Trophoblast cell (in vitro differentiated cells and primary cell): ENCODE results near the gene ACACA.

Experiments used
- DNase-seq, 2 donors: peaks; one replicate each; pipeline ENCODE4 v3.0.0-alpha.2; 2016
- H2AFZ ChIP-seq: 2 replicates; pipeline ENCODE4 v1.6.1; 2013; ENCODE audit warnings: low read length, moderate library complexity, mild to moderate bottlenecking; ENCODE audit not compliant: insufficient read depth, poor library complexity
- H2AK5ac ChIP-seq: 2 replicates; pipeline ENCODE4 v1.6.1; 2013; ENCODE audit warnings: mild to moderate bottlenecking, low read length
- H2BK120ac ChIP-seq: 2 replicates; pipeline ENCODE4 v1.6.1; 2013; ENCODE audit warnings: low read length, mild to moderate bottlenecking, moderate library complexity; ENCODE audit not compliant: insufficient read depth, poor library complexity
- H2BK12ac ChIP-seq: 2 replicates; pipeline ENCODE4 v1.6.1; 2013; ENCODE audit warnings: mild to moderate bottlenecking, low read length, moderate library complexity
- H2BK5ac ChIP-seq: 2 replicates; pipeline ENCODE4 v1.6.1; 2013; ENCODE audit warnings: low read length, low read depth, moderate library complexity, mild to moderate bottlenecking; ENCODE audit not compliant: poor library complexity
- H3K14ac ChIP-seq: 2 replicates; pipeline ENCODE4 v1.6.1; 2013; ENCODE audit warnings: mild to moderate bottlenecking, low read length
- H3K18ac ChIP-seq: 2 replicates; pipeline ENCODE4 v1.6.1; 2013; ENCODE audit warnings: mild to moderate bottlenecking, low read length
- H3K23ac ChIP-seq: 2 replicates; pipeline ENCODE4 v1.6.1; 2013; ENCODE audit warnings: low read length
- H3K27ac ChIP-seq: 2 replicates; pipeline ENCODE4 v1.5.1; 2013; ENCODE audit warnings: low read depth, mild to moderate bottlenecking, inconsistent platforms, low read length, moderate library complexity
- H3K27me3 ChIP-seq: 2 replicates; pipeline ENCODE4 v1.6.1; 2013; ENCODE audit warnings: inconsistent platforms, mild to moderate bottlenecking, low read length, moderate library complexity; ENCODE audit not compliant: insufficient read depth
- H3K36me3 ChIP-seq, 2 experiments: 1 replicate in 1 of 2; 2 replicates in 1 of 2; pipeline ENCODE4 v1.6.1; 2013; ENCODE audit warnings: low read length in 2 of 2, mild to moderate bottlenecking in 2 of 2, moderate library complexity in 1 of 2; ENCODE audit not compliant: insufficient read depth in 2 of 2, control insufficient read depth in 1 of 2
- H3K4ac ChIP-seq: 2 replicates; pipeline ENCODE4 v1.6.1; 2013; ENCODE audit warnings: low read depth, mild to moderate bottlenecking, low read length, moderate library complexity
- H3K4me1 ChIP-seq, 2 experiments: 1 replicate in 1 of 2; 2 replicates in 1 of 2; pipeline ENCODE4 v1.6.1; 2013; ENCODE audit warnings: low read length in 2 of 2, mild to moderate bottlenecking in 2 of 2, moderate library complexity in 1 of 2; ENCODE audit not compliant: insufficient read depth in 2 of 2, control insufficient read depth in 1 of 2
- H3K4me2 ChIP-seq: 2 replicates; pipeline ENCODE4 v1.6.1; 2013; ENCODE audit warnings: inconsistent platforms, mild to moderate bottlenecking, low read length, moderate library complexity
- H3K4me3 ChIP-seq: 2 replicates; pipeline ENCODE4 v1.5.1; 2013; ENCODE audit warnings: mild to moderate bottlenecking, low read depth, low read length, inconsistent platforms
- H3K79me1 ChIP-seq: one replicate; pipeline ENCODE4 v1.6.1; 2013; ENCODE audit warnings: low read length
- H3K79me2 ChIP-seq: 2 replicates; pipeline ENCODE4 v1.6.1; 2013; ENCODE audit warnings: low read length, mild to moderate bottlenecking; ENCODE audit not compliant: control insufficient read depth, insufficient read depth, poor library complexity
- H3K9ac ChIP-seq: 2 replicates; pipeline ENCODE4 v1.6.1; 2013; ENCODE audit warnings: mild to moderate bottlenecking, low read length
- H3K9me3 ChIP-seq: 2 replicates; pipeline ENCODE4 v1.6.1; 2013; ENCODE audit warnings: low read depth, mild to moderate bottlenecking, control low read depth, inconsistent platforms, low read length; ENCODE audit not compliant: insufficient read depth
- H4K12ac ChIP-seq: 2 replicates; pipeline ENCODE4 v1.6.1; 2013; ENCODE audit warnings: low read depth, mild to moderate bottlenecking, low read length, moderate library complexity
- H4K8ac ChIP-seq: 2 replicates; pipeline ENCODE4 v1.6.1; 2013; ENCODE audit warnings: low read depth, mild to moderate bottlenecking, low read length, moderate library complexity
- H4K91ac ChIP-seq: one replicate; pipeline ENCODE4 v1.6.1; 2013; ENCODE audit warnings: low read depth, mild to moderate bottlenecking, low read length, moderate library complexity
- WGBS: extraction: QIAGEN DNeasy Blood & Tissue Kit; methylation state at CpG from one replicate; pipeline ENCODE4 v1.1.7; 2013; ENCODE audit warnings: missing lambda C conversion rate; ENCODE audit not compliant: insufficient read length, insufficient coverage; ENCODE audit errors: extremely low coverage; 5-methylcytosine and 5-hydroxymethylcytosine counted together

Gene ACACA

DNA sequence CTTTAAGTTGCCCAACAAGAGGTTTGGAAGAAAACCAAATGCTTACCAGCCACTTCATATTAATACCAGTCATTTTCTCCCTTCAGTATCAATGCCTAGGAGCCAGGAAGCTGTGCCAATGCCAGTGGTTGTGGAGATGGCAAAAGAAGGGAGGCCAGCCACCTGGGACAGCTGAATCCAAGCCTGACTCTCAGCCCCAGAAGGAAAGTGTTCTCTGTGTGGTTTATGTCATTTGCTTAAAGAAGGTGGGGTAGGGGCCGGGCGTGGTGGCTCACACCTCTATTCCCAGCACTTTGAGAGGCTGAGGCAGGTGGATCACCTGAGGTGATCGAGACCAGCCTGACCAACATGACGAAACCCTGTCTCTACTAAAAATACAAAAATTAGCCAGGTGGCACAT is 17.5 kb downstream of the ACACA start:
- H3K9ac ChIP-seq = no peak overlapping the region
- H2BK12ac ChIP-seq = no peak overlapping the region
- H3K18ac ChIP-seq = no peak overlapping the region
- no peak overlapping the region for H4K8ac ChIP-seq
- no peak overlapping the region for H3K4me3 ChIP-seq
- H3K27me3 ChIP-seq = no peaks in the 10 kb centered on the region
- no peaks in the 10 kb centered on the region for H3K36me3 ChIP-seq
- H2BK120ac ChIP-seq = no peak overlapping the region
- no peaks in the 10 kb centered on the region for H3K79me2 ChIP-seq
- no peak overlapping the region for H2BK5ac ChIP-seq
- no peak overlapping the region for H2AFZ ChIP-seq
- H2AK5ac ChIP-seq = no peak overlapping the region
- WGBS = no CpG with 5 or more reads among the region's 4 CpGs
- H3K9me3 ChIP-seq = no peaks in the 10 kb centered on the region
- no peak overlapping the region for H3K14ac ChIP-seq
- H3K27ac ChIP-seq = no peak overlapping the region
- no peak for DNase-seq
- H3K23ac ChIP-seq = no peak overlapping the region
- H3K4ac ChIP-seq = no peak overlapping the region
- H3K79me1 ChIP-seq = no peaks in the 10 kb centered on the region
- H3K4me1 ChIP-seq = no peaks in the 10 kb centered on the region
- no peak overlapping the region for H3K4me2 ChIP-seq
- no peak overlapping the region for H4K12ac ChIP-seq
- H4K91ac ChIP-seq = no peak overlapping the region

DNA sequence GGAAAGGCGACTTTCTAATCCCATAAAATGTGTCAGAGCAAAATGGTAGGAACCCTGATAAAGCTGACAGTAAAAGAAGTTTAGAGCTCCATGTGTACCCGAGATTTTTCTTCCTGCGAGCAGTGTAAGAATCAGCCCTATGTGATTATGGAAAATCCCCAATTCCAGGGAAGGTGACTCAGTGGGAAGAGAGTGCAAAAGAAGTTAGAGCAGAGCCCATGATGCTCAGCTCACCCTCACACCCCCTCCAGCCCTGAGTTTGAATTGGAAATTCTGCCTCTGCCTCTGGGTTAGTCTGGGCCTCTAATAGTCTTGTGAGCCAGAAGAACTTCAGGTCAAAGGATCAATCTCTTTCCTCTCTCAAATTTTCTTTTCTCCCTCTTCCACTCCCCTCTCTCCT is 18.4 kb downstream of the ACACA start:
- no peak overlapping the region for H3K9ac ChIP-seq
- H3K14ac ChIP-seq = no peak overlapping the region
- no peaks in the 10 kb centered on the region for H3K4me1 ChIP-seq
- no peak overlapping the region for H3K23ac ChIP-seq
- no peak overlapping the region for H2BK12ac ChIP-seq
- H3K27ac ChIP-seq = no peak overlapping the region
- no peak overlapping the region for H2BK5ac ChIP-seq
- no peak overlapping the region for H4K8ac ChIP-seq
- H3K27me3 ChIP-seq = no peaks in the 10 kb centered on the region
- H2BK120ac ChIP-seq = no peak overlapping the region
- H2AFZ ChIP-seq = no peak overlapping the region
- H4K12ac ChIP-seq = no peak overlapping the region
- no peak overlapping the region for H3K4me2 ChIP-seq
- no peaks in the 10 kb centered on the region for H3K79me1 ChIP-seq
- H3K4me3 ChIP-seq = no peak overlapping the region
- H3K36me3 ChIP-seq = no peaks in the 10 kb centered on the region
- H3K79me2 ChIP-seq = no peaks in the 10 kb centered on the region
- no CpG with 5 or more reads among the region's 3 CpGs for WGBS
- no peak overlapping the region for H4K91ac ChIP-seq
- no peak overlapping the region for H3K4ac ChIP-seq
- DNase-seq = no peak
- no peaks in the 10 kb centered on the region for H3K9me3 ChIP-seq
- no peak overlapping the region for H3K18ac ChIP-seq
- H2AK5ac ChIP-seq = no peak overlapping the region

- Histone ChIP-seq H2BK5ac (no peak overlapping the region), H3K18ac (no peak overlapping the region), H2AK5ac (no peak overlapping the region), H4K91ac (no peak overlapping the region), H3K36me3 (no peaks in the 10 kb centered on the region), H2AFZ (no peak overlapping the region), H3K27me3 (no peaks in the 10 kb centered on the region), H2BK120ac (no peak overlapping the region), H3K14ac (no peak overlapping the region), H3K4me1 (no peaks in the 10 kb centered on the region), H4K8ac (no peak overlapping the region), H3K4me2 (no peak overlapping the region), H3K79me2 (no peaks in the 10 kb centered on the region), H3K27ac (no peak overlapping the region), H2BK12ac (no peak overlapping the region), H4K12ac (no peak overlapping the region), H3K4me3 (no peak overlapping the region), H3K23ac (no peak overlapping the region), H3K79me1 (no peaks in the 10 kb centered on the region), H3K9ac (no peak overlapping the region), H3K4ac (no peak overlapping the region), H3K9me3 (no peaks in the 10 kb centered on the region)
- DNase-seq = no peak
- no CpG with 5 or more reads among the region's 5 CpGs for WGBS
Measured at GRCh38 chr17:37386462-37386861, 20.2 kb downstream of the ACACA start.

DNA sequence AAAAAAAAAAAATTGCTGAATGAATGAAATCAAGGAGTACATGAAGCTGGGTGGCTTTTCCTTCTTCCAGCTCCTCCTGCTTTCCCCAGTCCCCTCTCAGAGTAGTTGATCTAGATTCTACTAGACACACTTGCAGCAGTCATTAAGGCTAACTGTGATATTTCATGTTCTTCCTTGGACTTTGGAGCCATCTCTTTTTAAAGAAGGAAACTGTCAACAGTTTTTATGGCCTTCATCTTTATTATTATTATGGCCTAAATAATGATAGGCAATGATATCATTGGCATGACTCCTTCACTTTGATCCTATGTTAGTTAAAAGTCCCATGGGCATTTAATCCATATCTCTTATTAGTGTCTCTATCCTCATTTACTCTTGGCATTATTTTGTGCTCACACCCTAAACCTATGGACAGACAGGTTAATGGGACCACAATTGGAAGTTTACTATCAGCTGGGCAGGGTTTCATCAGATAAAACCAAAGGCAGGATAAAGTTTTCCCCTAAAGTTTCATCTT is 21.1 kb downstream of the ACACA start:
- Histone ChIP-seq H3K9ac (no peak overlapping the region), H4K91ac (no peak overlapping the region), H3K4me1 (no peaks in the 10 kb centered on the region), H3K36me3 (no peaks in the 10 kb centered on the region), H2BK5ac (no peak overlapping the region), H3K27ac (no peak overlapping the region), H3K23ac (no peak overlapping the region), H3K27me3 (no peaks in the 10 kb centered on the region), H2AK5ac (no peak overlapping the region), H3K14ac (no peak overlapping the region), H2AFZ (no peak overlapping the region), H3K9me3 (no peaks in the 10 kb centered on the region), H3K4me3 (no peak overlapping the region), H3K79me1 (no peaks in the 10 kb centered on the region), H3K18ac (no peak overlapping the region), H2BK12ac (no peak overlapping the region), H3K4me2 (no peak overlapping the region), H4K12ac (no peak overlapping the region), H3K4ac (no peak overlapping the region), H4K8ac (no peak overlapping the region), H3K79me2 (no peaks in the 10 kb centered on the region), H2BK120ac (no peak overlapping the region)
- DNase-seq = no peak
